Erythroblast (primary cell): Measurements from ENCODE around the gene GLRX5.

Source experiments
- GATA1 ChIP-seq: IDR thresholded peaks from 2 replicates; pipeline ENCODE4 v1.6.1; 2011; ENCODE audit warnings: low read depth, mild to moderate bottlenecking, control low read depth, low read length, moderate library complexity
- POLR2A ChIP-seq: IDR thresholded peaks from 2 replicates; pipeline ENCODE4 v1.6.1; 2011; ENCODE audit warnings: mild to moderate bottlenecking, low read length

- TF ChIP-seq GATA1 = no peak
- TF ChIP-seq POLR2A = no peak
Measured at GRCh38 chr14:95488376-95489213, 46.3 kb upstream of the GLRX5 start.
